WTC11 (cell line): ENCODE data around the gene ETFB. TPM values are rescaled to one million over a fixed set of nuclear protein-coding genes. Genes with fewer than 3 reads are reported as not detected.

ENCODE experiments used
- ATAC-seq: fragments of 200-7000 bp; cut with Tn5 transposase; 2 replicates; pipeline ENCODE4 v1.10.0; 2021; ENCODE audit warnings: mild to moderate bottlenecking, moderate library complexity
- CTCF ChIA-PET: fragments of 300-600 bp; sonication (Branson Sonifier 250); formaldehyde crosslinking; loops from one replicate; lab custom pipeline; 2021; ENCODE audit warnings: antibody characterized with exemption; lab: Charles Lee
- POLR2A ChIA-PET: fragments of 350-600 bp; sonication (Branson Sonifier 250); formaldehyde crosslinking; loops from one replicate; lab custom pipeline; 2021; ENCODE audit warnings: antibody characterized with exemption; lab: Charles Lee
- DNase-seq: peaks from one replicate; pipeline ENCODE4 v3.0.0; 2021; ENCODE audit warnings: low spot score
- H3K27ac Mint-ChIP-seq: 2 replicates; pipeline ENCODE4 v1.8.0; 2021; ENCODE audit warnings: mixed read lengths
- H3K27me3 Mint-ChIP-seq: 2 replicates; pipeline ENCODE4 v1.8.0; 2021; ENCODE audit warnings: low read depth, mild to moderate bottlenecking, moderate library complexity, mixed read lengths
- H3K36me3 Mint-ChIP-seq: 2 replicates; pipeline ENCODE4 v1.8.0; 2021; ENCODE audit warnings: mixed read lengths
- H3K4me1 Mint-ChIP-seq: 2 replicates; pipeline ENCODE4 v1.8.0; 2022; ENCODE audit warnings: mixed read lengths
- H3K4me3 Mint-ChIP-seq: 2 replicates; pipeline ENCODE4 v1.8.0; 2021; ENCODE audit warnings: mild to moderate bottlenecking, moderate library complexity, mixed read lengths
- H3K9me3 Mint-ChIP-seq: 2 replicates; pipeline ENCODE4 v1.8.0; 2021; ENCODE audit warnings: mixed read lengths
- CREB1 ChIP-seq: sonication (generic); formaldehyde crosslinking; IDR thresholded peaks from 2 replicates; pipeline ENCODE4 v1.8.0; 2023; ENCODE audit warnings: mild to moderate bottlenecking, missing genetic modification reagents
- CREM ChIP-seq: sonication (generic); formaldehyde crosslinking; IDR thresholded peaks from 2 replicates; pipeline ENCODE4 v1.8.1; 2022; ENCODE audit warnings: mild to moderate bottlenecking, missing genetic modification reagents, moderate library complexity
- EMX1 ChIP-seq: fragments of 250-450 bp; sonication (Bioruptor Pico); IDR thresholded peaks from 2 replicates; pipeline ENCODE4 v1.8.0; 2021; ENCODE audit warnings: mild to moderate bottlenecking
- FOXK1 ChIP-seq: sonication (generic); formaldehyde crosslinking; IDR thresholded peaks from 2 replicates; pipeline ENCODE4 v1.8.0; 2022; ENCODE audit warnings: mild to moderate bottlenecking, moderate library complexity, missing genetic modification reagents
- FOXP1 ChIP-seq: sonication (generic); formaldehyde crosslinking; IDR thresholded peaks from 2 replicates; pipeline ENCODE4 v1.8.0; 2022; ENCODE audit warnings: missing genetic modification reagents, mild to moderate bottlenecking, moderate library complexity, borderline replicate concordance
- KAT7 ChIP-seq: sonication (generic); formaldehyde crosslinking; IDR thresholded peaks from 2 replicates; pipeline ENCODE4 v1.8.1; 2023; ENCODE audit warnings: missing genetic modification reagents, mild to moderate bottlenecking, borderline replicate concordance
- MXD4 ChIP-seq: fragments of 250-450 bp; sonication (Bioruptor Pico); IDR thresholded peaks from 2 replicates; pipeline ENCODE4 v1.8.0; 2021; ENCODE audit warnings: mild to moderate bottlenecking, moderate library complexity, borderline replicate concordance
- NR3C1 ChIP-seq: sonication (generic); formaldehyde crosslinking; conservative IDR thresholded peaks from 2 replicates; pipeline ENCODE4 v1.8.1; 2023; ENCODE audit warnings: low read depth, mild to moderate bottlenecking, missing genetic modification reagents
- OVOL2 ChIP-seq: fragments of 250-450 bp; sonication (Bioruptor Pico); IDR thresholded peaks from 2 replicates; pipeline ENCODE4 v1.9.0; 2021; ENCODE audit warnings: mild to moderate bottlenecking, borderline replicate concordance
- RORB ChIP-seq: fragments of 250-450 bp; sonication (Bioruptor Pico); IDR thresholded peaks from 2 replicates; pipeline ENCODE4 v1.9.0; 2021; ENCODE audit warnings: mild to moderate bottlenecking
- SMAD3 ChIP-seq: sonication (generic); formaldehyde crosslinking; IDR thresholded peaks from 2 replicates; pipeline ENCODE4 v1.8.0; 2022; ENCODE audit warnings: missing genetic modification reagents, mild to moderate bottlenecking, borderline replicate concordance
- SMAD4 ChIP-seq: sonication (generic); formaldehyde crosslinking; IDR thresholded peaks from 2 replicates; pipeline ENCODE4 v1.8.0; 2022; ENCODE audit warnings: mild to moderate bottlenecking, missing genetic modification reagents
- TEAD1 ChIP-seq: sonication (generic); formaldehyde crosslinking; IDR thresholded peaks from 2 replicates; pipeline ENCODE4 v1.8.0; 2022; ENCODE audit warnings: mild to moderate bottlenecking, missing genetic modification reagents
- ZBTB21 ChIP-seq: sonication (generic); formaldehyde crosslinking; IDR thresholded peaks from 2 replicates; pipeline ENCODE4 v1.8.1; 2023; ENCODE audit warnings: mild to moderate bottlenecking, missing genetic modification reagents, borderline replicate concordance
- ZNF121 ChIP-seq: sonication (generic); formaldehyde crosslinking; IDR thresholded peaks from 2 replicates; pipeline ENCODE4 v1.8.0; 2023; ENCODE audit warnings: missing genetic modification reagents
- ZNF423 ChIP-seq: fragments of 250-450 bp; sonication (Bioruptor Pico); IDR thresholded peaks from 2 replicates; pipeline ENCODE4 v2.1.2; 2022; ENCODE audit warnings: mild to moderate bottlenecking, moderate library complexity
- total RNA-seq: library from RNA; stranded (reverse); gene quantifications from 3 replicates; pipeline ENCODE4 v1.2.3, GENCODE V29; 2021
- TF ChIP-seq, protein P1 (sequence below): sonication (generic); formaldehyde crosslinking; IDR thresholded peaks from 2 replicates; pipeline ENCODE4 v1.8.1; 2023; ENCODE audit warnings: mild to moderate bottlenecking, missing genetic modification reagents, moderate library complexity
- TF ChIP-seq, protein P2 (sequence below): fragments of 250-450 bp; sonication (Bioruptor Pico); IDR thresholded peaks from 2 replicates; pipeline ENCODE4 v1.9.0; 2021; ENCODE audit warnings: mild to moderate bottlenecking
- TF ChIP-seq, protein P3 (sequence below): fragments of 200-600 bp; IDR thresholded peaks from 2 replicates; pipeline ENCODE4 v1.8.0; 2022; ENCODE audit warnings: antibody characterized with exemption
- TF ChIP-seq, protein P4 (sequence below): sonication (generic); formaldehyde crosslinking; IDR thresholded peaks from 2 replicates; pipeline ENCODE4 v1.8.1; 2023; ENCODE audit warnings: mild to moderate bottlenecking, moderate library complexity, missing genetic modification reagents
- TF ChIP-seq, protein P5 (sequence below): sonication (generic); formaldehyde crosslinking; IDR thresholded peaks from 2 replicates; pipeline ENCODE4 v1.8.0; 2022; ENCODE audit warnings: missing genetic modification reagents
- TF ChIP-seq, protein P6 (sequence below): fragments of 250-450 bp; sonication (Bioruptor Pico); IDR thresholded peaks from 2 replicates; pipeline ENCODE4 v1.8.0; 2021; ENCODE audit warnings: mild to moderate bottlenecking

The ETFB gene
- total RNA-seq, 1 experiment from 2014 or later = 60.6 TPM

DNA sequence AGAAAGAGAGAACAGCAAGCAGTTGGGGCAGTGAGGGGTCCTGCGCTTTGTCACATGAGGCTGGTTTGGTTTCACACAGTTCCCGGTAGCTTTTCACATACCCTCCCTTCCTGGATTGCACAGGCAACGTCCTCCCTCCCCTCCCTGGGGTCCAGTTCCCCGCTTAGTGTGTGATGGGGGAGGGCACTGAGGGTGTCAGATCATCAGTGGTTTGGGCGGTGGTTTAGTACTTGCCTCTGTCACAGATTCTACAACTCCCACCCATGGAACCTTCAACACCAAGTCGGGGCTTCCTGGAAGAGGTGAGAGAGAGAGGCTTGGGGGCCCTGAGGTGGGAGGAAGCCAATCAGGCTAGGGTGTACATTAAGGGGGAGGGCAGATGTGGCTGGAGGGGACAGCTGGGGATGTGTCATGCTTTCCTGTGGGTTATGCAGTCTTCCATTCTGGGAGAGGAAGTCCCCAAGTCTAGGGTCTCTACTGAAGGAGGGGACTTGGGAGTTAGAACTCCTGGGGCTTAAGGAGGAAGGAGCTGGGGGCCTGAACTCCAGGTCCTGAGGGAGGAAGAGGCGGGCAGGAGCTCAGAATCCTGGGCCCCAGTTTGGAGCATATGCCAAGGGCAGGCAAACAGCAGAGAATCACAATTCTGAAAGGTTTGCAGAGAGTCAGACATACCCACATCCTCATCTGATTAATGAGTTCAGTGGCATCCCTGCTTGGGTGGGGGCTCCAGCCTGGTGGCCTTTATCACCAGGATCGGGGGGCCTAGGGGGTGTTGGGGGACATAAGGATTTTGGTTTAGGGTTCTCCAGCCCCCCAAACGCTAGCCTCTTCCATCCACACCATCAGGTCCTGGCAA, 6.7 kb upstream of the ETFB start, which contains the start of gene NKG7:
Gene NKG7, minus strand, starts transcription at position 6 of the 856 bp plus-strand sequence. CDS start 119 bp downstream, outside the sequence.
- no peak for DNase-seq
- ChIA-PET CTCF (no interaction called here), POLR2A (no interaction called here)
- Mint-ChIP-seq H3K4me3 (no peak within 1 kb of the TSS), H3K4me1 (peaks cover 9% of the 10 kb centered on the region), H3K36me3 (no peaks in the 10 kb centered on the region), H3K27me3 (peaks cover 29% of the 10 kb centered on the region), H3K27ac (no peak within 1 kb of the TSS), H3K9me3 (no peaks in the 10 kb centered on the region)
- TF ChIP-seq ZBTB21 (no peak), ZNF121 (CRISPR knock-in tag) (no peak), CREB1 (CRISPR knock-in tag) (no peak), NR3C1 (no peak), RORB (CRISPR knock-in tag) (no peak), FOXP1 (CRISPR knock-in tag) (no peak), KAT7 (CRISPR knock-in tag) (no peak), FOXK1 (CRISPR knock-in tag) (no peak), OVOL2 (no peak)
- TF ChIP-seq, protein P1, sequence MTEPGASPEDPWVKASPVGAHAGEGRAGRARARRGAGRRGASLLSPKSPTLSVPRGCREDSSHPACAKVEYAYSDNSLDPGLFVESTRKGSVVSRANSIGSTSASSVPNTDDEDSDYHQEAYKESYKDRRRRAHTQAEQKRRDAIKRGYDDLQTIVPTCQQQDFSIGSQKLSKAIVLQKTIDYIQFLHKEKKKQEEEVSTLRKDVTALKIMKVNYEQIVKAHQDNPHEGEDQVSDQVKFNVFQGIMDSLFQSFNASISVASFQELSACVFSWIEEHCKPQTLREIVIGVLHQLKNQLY (CRISPR knock-in tag) = no peak
- TF ChIP-seq, protein P2, sequence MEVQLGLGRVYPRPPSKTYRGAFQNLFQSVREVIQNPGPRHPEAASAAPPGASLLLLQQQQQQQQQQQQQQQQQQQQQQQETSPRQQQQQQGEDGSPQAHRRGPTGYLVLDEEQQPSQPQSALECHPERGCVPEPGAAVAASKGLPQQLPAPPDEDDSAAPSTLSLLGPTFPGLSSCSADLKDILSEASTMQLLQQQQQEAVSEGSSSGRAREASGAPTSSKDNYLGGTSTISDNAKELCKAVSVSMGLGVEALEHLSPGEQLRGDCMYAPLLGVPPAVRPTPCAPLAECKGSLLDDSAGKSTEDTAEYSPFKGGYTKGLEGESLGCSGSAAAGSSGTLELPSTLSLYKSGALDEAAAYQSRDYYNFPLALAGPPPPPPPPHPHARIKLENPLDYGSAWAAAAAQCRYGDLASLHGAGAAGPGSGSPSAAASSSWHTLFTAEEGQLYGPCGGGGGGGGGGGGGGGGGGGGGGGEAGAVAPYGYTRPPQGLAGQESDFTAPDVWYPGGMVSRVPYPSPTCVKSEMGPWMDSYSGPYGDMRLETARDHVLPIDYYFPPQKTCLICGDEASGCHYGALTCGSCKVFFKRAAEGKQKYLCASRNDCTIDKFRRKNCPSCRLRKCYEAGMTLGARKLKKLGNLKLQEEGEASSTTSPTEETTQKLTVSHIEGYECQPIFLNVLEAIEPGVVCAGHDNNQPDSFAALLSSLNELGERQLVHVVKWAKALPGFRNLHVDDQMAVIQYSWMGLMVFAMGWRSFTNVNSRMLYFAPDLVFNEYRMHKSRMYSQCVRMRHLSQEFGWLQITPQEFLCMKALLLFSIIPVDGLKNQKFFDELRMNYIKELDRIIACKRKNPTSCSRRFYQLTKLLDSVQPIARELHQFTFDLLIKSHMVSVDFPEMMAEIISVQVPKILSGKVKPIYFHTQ (CRISPR knock-in tag) = no peak
- TF ChIP-seq, protein P3, sequence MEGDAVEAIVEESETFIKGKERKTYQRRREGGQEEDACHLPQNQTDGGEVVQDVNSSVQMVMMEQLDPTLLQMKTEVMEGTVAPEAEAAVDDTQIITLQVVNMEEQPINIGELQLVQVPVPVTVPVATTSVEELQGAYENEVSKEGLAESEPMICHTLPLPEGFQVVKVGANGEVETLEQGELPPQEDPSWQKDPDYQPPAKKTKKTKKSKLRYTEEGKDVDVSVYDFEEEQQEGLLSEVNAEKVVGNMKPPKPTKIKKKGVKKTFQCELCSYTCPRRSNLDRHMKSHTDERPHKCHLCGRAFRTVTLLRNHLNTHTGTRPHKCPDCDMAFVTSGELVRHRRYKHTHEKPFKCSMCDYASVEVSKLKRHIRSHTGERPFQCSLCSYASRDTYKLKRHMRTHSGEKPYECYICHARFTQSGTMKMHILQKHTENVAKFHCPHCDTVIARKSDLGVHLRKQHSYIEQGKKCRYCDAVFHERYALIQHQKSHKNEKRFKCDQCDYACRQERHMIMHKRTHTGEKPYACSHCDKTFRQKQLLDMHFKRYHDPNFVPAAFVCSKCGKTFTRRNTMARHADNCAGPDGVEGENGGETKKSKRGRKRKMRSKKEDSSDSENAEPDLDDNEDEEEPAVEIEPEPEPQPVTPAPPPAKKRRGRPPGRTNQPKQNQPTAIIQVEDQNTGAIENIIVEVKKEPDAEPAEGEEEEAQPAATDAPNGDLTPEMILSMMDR = no peak
- ATAC-seq = no peak

DNA sequence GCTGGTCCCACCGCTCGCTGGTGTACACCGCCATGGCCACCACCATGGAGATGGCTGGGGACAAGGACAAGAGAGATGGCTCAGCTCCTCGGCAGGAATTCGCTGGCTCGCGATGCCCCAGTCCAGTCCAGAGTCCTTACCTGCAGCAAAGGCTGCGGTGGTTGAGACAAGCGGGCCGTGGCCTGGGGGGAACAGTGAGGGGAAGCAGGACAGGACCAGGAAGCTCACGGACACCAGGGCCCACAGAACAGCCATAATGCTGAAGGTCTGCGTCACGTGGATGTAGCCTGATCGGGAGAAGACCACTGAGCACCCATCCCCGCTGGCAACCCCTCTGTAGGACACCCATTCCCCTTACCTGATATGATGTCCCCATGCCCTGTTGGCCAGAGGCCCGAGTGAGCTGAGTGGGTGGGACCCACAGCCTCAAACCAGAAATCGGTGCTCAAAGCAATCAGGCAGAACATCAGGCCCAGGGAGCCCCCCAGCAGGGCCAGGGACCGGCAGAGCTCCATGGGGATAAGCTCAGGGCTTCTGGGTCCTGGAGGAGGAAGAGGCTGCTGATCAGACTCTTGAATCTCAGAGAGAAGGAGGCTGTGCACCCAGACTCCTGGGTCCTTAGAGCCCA, 5.9 kb upstream of the ETFB start:
- no peak overlapping the region for H3K27ac Mint-ChIP-seq
- peaks cover 29% of the 10 kb centered on the region for H3K27me3 Mint-ChIP-seq
- no peak overlapping the region for H3K4me3 Mint-ChIP-seq
- ChIA-PET CTCF (interaction anchor here (1.1 kb wide), 1 partner anchor 9 kb away, joined by 3 read pairs; no protein-coding TSS in a partner anchor), POLR2A (no interaction called here)
- peaks cover 9% of the 10 kb centered on the region for H3K4me1 Mint-ChIP-seq
- H3K9me3 Mint-ChIP-seq = no peaks in the 10 kb centered on the region
- DNase-seq (no peak), ATAC-seq (no peak)
- no peaks in the 10 kb centered on the region for H3K36me3 Mint-ChIP-seq
- TF ChIP-seq, protein P4, sequence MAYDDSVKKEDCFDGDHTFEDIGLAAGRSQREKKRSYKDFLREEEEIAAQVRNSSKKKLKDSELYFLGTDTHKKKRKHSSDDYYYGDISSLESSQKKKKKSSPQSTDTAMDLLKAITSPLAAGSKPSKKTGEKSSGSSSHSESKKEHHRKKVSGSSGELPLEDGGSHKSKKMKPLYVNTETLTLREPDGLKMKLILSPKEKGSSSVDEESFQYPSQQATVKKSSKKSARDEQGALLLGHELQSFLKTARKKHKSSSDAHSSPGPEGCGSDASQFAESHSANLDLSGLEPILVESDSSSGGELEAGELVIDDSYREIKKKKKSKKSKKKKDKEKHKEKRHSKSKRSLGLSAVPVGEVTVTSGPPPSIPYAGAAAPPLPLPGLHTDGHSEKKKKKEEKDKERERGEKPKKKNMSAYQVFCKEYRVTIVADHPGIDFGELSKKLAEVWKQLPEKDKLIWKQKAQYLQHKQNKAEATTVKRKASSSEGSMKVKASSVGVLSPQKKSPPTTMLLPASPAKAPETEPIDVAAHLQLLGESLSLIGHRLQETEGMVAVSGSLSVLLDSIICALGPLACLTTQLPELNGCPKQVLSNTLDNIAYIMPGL (CRISPR knock-in tag) = no peak
- no peak for TF ChIP-seq SMAD4 (CRISPR knock-in tag)
- TF ChIP-seq, protein P5, sequence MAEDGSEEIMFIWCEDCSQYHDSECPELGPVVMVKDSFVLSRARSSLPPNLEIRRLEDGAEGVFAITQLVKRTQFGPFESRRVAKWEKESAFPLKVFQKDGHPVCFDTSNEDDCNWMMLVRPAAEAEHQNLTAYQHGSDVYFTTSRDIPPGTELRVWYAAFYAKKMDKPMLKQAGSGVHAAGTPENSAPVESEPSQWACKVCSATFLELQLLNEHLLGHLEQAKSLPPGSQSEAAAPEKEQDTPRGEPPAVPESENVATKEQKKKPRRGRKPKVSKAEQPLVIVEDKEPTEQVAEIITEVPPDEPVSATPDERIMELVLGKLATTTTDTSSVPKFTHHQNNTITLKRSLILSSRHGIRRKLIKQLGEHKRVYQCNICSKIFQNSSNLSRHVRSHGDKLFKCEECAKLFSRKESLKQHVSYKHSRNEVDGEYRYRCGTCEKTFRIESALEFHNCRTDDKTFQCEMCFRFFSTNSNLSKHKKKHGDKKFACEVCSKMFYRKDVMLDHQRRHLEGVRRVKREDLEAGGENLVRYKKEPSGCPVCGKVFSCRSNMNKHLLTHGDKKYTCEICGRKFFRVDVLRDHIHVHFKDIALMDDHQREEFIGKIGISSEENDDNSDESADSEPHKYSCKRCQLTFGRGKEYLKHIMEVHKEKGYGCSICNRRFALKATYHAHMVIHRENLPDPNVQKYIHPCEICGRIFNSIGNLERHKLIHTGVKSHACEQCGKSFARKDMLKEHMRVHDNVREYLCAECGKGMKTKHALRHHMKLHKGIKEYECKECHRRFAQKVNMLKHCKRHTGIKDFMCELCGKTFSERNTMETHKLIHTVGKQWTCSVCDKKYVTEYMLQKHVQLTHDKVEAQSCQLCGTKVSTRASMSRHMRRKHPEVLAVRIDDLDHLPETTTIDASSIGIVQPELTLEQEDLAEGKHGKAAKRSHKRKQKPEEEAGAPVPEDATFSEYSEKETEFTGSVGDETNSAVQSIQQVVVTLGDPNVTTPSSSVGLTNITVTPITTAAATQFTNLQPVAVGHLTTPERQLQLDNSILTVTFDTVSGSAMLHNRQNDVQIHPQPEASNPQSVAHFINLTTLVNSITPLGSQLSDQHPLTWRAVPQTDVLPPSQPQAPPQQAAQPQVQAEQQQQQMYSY (CRISPR knock-in tag) = no peak
- TF ChIP-seq, protein P6, sequence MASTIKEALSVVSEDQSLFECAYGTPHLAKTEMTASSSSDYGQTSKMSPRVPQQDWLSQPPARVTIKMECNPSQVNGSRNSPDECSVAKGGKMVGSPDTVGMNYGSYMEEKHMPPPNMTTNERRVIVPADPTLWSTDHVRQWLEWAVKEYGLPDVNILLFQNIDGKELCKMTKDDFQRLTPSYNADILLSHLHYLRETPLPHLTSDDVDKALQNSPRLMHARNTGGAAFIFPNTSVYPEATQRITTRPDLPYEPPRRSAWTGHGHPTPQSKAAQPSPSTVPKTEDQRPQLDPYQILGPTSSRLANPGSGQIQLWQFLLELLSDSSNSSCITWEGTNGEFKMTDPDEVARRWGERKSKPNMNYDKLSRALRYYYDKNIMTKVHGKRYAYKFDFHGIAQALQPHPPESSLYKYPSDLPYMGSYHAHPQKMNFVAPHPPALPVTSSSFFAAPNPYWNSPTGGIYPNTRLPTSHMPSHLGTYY = no peak
- no peak for TF ChIP-seq NR3C1
- no peak for TF ChIP-seq TEAD1
- no peak for TF ChIP-seq SMAD3 (CRISPR knock-in tag)
- TF ChIP-seq MXD4 = no peak
- TF ChIP-seq EMX1 (CRISPR knock-in tag) = no peak
- TF ChIP-seq CREM = no peak
- no peak for TF ChIP-seq ZNF423
